ENCODE data around the gene COL6A2.
"Not testable (repeated sequence)": the region's sequence is repeated elsewhere in the genome, so short reads cannot be mapped to it uniquely, and the experiment has no call there.

COL6A2 gene

DNA sequence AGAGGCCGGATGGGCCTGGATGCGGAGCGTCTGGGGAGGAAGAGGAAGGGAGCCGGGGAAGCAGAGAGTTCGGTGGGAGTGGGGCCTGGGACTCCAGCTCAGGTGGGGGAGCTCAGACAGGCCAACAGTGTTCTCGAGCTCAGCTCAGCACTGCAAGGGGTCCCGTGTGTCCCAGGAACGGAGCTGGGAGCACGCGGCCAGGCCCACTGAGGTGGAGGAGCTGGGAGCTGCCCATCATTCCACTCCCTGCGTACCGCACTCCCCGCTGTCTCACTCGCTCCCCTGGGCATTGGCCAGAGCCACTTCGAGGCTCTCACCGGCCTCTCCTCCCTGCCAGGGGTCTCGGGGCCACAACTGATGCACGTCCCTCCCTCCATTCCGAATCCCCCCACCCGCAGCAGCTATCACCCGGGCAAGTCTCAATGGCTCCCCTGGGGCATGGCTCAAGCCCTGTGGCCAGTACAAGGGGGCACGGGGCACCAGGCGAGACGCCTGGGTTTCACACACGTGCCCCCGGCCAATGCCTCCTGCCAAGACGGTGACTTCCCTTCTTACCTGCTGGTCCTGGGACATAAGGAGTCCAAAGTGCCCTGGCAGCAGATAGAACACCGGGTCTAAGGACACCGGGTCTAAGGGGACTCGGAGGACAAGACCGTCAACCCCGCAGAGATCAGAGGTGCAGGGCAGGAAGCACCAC is 30.3 kb upstream of the COL6A2 start:
- no peak for DNase-seq (ENCODE audit: low spot score)
- TF ChIP-seq, protein P1, sequence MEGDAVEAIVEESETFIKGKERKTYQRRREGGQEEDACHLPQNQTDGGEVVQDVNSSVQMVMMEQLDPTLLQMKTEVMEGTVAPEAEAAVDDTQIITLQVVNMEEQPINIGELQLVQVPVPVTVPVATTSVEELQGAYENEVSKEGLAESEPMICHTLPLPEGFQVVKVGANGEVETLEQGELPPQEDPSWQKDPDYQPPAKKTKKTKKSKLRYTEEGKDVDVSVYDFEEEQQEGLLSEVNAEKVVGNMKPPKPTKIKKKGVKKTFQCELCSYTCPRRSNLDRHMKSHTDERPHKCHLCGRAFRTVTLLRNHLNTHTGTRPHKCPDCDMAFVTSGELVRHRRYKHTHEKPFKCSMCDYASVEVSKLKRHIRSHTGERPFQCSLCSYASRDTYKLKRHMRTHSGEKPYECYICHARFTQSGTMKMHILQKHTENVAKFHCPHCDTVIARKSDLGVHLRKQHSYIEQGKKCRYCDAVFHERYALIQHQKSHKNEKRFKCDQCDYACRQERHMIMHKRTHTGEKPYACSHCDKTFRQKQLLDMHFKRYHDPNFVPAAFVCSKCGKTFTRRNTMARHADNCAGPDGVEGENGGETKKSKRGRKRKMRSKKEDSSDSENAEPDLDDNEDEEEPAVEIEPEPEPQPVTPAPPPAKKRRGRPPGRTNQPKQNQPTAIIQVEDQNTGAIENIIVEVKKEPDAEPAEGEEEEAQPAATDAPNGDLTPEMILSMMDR (IDR thresholded peaks at IDR 0.05; ENCODE audit: borderline replicate concordance, control extremely low read depth, extremely low read depth, insufficient read depth, missing control alignments), result no peak
- in situ Hi-C loops (cut with MboI; ENCODE audit: low sequenced_read_pairs, unreplicated experiment), result no loop called here

DNA sequence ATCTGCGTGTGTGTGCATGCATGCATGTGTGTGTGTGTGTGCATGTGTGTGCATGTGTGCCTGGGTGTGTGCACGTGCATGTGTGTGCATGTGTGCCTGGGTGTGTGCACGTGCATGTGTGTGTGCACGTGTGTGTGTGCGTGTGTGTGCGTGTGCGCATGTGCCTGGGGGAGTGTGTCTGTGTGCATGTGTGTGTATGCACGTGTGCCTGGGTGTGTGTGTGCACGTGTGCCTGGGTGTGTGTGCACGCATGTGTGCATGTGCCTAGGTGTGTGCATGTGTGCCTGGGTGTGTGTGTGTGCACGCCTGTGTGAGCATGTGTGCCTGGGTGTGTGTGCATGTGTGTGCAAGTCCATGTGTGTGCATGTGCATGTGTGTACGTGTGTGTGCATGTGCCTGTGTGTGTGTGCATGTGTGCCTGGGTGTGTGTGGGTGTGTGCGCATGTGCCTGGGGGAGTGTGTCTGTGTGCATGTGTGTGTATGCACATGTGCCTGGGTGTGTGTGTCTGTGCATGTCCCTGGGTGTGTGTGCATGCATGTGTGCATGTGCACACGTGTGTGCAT is 29.3 kb upstream of the COL6A2 start:
- in situ Hi-C loops (cut with MboI; ENCODE audit: low sequenced_read_pairs, unreplicated experiment), result no loop called here
- TF ChIP-seq, protein P1 (IDR thresholded peaks at IDR 0.05; ENCODE audit: borderline replicate concordance, control extremely low read depth, extremely low read depth, insufficient read depth, missing control alignments), result no peak

DNA sequence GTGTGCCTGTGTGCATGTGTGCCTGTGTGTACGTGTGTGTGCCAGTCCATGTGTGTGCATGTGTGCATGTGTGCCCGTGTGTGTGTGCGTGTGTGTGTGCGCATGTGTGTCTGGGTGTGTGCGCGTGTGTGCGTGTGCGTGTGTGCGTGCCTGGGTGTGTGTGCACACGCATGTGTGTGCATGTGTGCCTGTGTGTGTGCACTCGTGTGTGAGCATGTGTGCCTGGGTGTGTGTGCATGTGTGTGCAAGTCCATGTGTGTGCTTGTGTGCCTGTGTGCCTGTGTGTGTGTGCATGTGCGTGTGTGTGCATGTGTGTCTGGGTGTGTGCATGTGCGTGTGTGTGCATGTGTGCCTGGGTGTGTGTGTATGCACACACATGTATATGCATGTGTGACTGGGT is 28.7 kb upstream of the COL6A2 start:
- TF ChIP-seq, protein P1 (IDR thresholded peaks at IDR 0.05; ENCODE audit: borderline replicate concordance, control extremely low read depth, extremely low read depth, insufficient read depth, missing control alignments), result no peak

More for the DNA sequence above, 29.3 kb upstream of the COL6A2 start:
- DNase-seq (ENCODE audit: low spot score), result no peak

DNA sequence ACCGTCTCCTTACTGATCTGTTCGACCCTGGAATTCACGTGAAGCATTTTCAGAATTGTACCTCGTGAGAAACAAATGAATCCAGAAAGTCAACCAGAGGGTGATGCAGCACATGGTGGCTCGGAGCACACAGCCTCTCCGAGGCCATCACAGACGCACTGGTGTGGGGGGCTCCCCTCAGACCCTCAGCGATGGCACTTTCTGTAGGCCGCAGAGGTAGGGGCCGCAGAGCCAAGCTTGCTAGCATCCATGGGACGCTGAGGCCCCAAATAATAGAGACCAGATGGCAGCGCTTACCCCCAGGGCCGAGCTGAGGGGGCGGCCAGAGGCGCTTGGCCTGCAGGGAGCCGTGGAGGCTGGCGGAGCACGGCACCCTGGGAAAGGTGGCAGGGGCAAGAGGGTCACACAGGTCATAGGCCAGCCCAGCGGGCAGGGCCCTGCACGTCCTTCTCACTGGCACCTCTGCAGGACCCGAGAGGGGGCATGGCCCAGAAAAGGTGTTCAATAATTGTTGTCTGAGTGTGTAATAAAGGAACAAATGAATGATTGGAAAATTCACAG is 28.1 kb upstream of the COL6A2 start:
- in situ Hi-C loops (cut with MboI; ENCODE audit: low sequenced_read_pairs, unreplicated experiment), result no loop called here
- TF ChIP-seq, protein P1 (IDR thresholded peaks at IDR 0.05; ENCODE audit: borderline replicate concordance, control extremely low read depth, extremely low read depth, insufficient read depth, missing control alignments), result no peak
- DNase-seq (ENCODE audit: low spot score), result no peak

More for the DNA sequence above, 28.7 kb upstream of the COL6A2 start:
- no peak for DNase-seq (ENCODE audit: low spot score)
- in situ Hi-C loops (cut with MboI; ENCODE audit: low sequenced_read_pairs, unreplicated experiment), result no loop called here

DNA sequence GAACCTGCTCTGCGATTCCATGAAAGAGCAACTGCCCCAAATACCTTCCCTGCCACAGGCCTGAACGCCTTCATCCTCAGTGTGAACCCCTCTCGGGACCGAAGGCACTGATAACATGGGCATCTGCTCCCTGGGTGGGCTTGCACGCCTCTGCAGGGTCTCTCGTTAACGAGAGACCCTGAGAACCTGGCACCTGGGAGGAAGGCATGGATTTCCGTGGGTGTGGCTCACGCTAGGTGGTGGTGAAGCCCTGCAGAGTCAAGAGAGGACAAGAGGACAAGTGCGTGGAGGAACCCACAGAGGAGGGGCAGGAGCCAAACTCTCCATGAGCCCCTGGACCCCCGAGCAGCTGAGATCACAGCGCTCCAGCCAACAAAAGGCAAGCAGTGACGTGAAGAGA is 26.8 kb upstream of the COL6A2 start:
- TF ChIP-seq, protein P1 (IDR thresholded peaks at IDR 0.05; ENCODE audit: borderline replicate concordance, control extremely low read depth, extremely low read depth, insufficient read depth, missing control alignments), result no peak
- in situ Hi-C loops (cut with MboI; ENCODE audit: low sequenced_read_pairs, unreplicated experiment), result no loop called here
- no peak for DNase-seq (ENCODE audit: low spot score)

DNA sequence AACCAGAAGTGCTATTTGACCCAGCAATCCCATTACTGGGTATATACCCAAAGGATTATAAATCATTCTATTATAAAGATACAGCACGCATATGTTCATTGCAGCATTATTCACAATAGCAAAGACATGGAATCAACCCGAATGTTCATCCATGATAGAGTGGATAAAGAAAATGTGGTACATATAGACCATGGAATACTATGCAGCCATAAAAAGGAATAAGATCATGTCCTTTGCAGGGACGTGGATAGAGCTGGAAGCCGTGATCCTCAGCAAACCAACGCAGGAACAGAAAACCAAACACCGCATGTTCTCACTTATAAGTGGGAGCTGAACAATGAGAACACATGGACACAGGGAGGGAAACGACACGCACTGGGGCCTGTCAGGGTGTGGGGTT is 21.2 kb upstream of the COL6A2 start:
- DNase-seq (ENCODE audit: low spot score); in situ Hi-C loops (cut with MboI; ENCODE audit: low sequenced_read_pairs, unreplicated experiment): not testable (repeated sequence)

DNA sequence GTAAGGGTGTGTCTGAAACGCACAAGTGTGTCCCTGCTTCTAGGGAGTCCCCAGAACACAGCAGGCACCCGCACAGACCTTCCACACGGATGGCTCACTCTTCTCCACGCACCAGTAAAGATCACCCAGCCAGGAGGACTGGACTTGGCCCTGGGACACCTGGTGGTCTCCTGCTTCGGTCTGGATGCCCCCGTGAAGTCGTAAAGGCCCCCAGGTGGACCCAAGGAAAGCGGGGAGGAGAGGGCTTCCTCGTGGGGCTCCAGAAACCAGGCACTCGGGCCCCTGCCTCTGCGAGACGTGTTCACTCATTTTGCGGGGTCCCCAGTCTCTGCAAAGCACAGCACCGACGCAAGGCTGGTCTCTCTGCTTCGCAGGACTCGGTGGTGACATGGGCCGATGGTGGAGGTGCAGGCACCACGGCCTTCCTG is 20.2 kb upstream of the COL6A2 start:
- in situ Hi-C loops (cut with MboI; ENCODE audit: low sequenced_read_pairs, unreplicated experiment), result no loop called here
- no peak for DNase-seq (ENCODE audit: low spot score)
- TF ChIP-seq, protein P1 (IDR thresholded peaks at IDR 0.05; ENCODE audit: borderline replicate concordance, control extremely low read depth, extremely low read depth, insufficient read depth, missing control alignments), result no peak
